Forelimb muscle (tissue), 1 donor: Measurements from ENCODE around the gene CELF2. TPM values are rescaled to one million over a fixed set of nuclear protein-coding genes. Genes with fewer than 3 reads are reported as not detected.

ENCODE experiments used
- DNase-seq: peaks from one replicate; pipeline ENCODE4 v3.0.0-alpha.2; 2013; ENCODE audit warnings: low read depth
- polyA plus RNA-seq: library from polyadenylated mRNA; unstranded; fragments of 120-200 nt; gene quantifications from one replicate; pipeline ENCODE4 v1.2.1, GENCODE V29; 2013; ENCODE audit not compliant: insufficient read length

CELF2 gene
- polyA plus RNA-seq, 1 donor, result 70.1 TPM

DNA sequence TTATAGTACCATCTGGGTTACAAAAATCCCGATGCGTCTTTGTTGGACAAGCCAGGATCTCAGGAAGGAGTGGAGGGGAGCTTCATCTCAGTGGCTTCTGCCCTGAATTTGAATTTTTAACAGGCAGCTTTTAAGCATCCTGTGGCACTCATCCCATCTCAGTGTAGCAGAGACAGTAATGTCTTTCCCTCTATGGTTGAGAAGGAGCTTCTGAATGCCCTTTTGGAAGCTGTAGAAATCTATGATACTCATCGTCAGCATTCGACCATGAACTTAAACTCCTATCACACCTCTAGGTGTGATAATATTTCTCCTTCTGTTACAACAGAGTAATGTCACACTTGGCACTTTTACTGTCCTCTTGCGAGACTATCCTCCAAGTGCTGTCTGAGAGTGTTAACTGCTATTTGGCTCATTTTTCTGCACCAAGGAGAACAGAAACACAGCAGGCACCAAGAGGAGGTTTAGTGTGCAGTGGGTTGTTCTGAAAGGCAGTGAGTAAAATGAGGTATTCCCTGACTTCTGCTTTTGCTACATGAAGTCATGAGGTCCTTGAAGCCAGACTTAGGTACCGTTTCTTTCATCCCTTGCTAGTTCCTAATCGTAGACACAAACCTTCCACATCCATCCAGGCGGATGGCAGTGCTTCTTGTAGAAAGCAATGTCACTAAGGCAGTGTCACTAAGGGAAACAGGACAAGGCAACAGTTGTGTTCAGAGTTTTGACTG is 177.4 kb downstream of the CELF2 start:
- no peak for DNase-seq

DNA sequence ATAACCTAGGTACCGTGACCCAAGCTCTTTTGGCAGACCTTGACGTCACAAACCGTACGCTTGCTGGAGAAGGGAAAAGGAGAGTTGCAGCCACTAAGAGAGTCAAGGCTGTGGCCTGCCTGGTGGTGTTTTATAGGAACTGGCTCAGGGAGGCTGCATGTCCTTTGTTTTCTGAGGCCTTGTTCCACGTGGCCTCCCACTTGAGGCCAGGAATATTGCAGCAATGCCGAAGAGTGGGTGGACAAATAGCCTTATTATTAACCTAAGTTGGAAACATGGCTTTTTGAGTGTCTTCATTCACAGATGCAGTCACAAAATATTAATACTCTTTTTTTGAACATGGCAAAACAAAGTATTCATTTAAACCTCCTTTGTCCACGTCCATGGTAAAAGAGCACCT is 178.0 kb downstream of the CELF2 start:
- DNase-seq, result no peak

DNA sequence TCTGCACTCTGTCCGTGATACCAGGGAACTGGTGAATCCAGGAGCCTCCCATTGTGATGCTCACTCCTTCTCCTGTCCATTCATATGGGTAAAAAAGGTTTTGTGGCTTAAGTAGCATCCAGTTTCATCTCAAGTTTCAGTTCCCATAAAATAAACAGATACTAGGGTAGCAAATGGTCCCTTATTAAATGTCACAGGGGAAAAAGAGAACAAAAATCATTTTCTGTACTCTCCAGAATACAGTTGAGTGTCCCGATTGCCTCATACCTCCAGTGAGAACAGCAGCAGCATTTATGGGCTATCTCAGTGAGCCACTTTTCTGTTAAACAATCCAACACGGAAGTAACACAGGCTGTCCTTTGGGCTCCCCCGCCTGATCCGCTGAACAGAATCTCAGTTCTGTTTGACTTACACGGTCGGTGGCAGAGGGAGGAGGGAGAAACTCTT is 179.6 kb downstream of the CELF2 start:
- DNase-seq, result no peak

DNA sequence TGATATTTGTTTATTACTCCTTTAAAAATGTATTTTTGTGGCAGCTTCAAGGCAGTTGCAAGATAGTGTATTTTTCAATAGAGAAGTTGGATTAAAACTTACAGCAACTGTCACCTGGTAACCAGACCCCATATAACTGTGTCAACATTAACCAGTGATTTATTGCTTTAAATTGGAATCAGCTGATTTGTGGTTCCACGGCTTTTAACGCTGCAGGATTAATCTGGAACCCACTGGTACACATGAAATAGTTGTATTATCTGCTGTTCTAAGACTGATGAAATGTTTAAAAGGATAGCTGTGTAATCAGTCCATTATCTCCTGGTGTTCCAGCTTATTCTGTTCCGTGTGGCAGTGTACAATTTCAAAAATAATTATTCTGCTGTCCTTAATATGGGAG is 180.2 kb downstream of the CELF2 start:
- DNase-seq, result no peak

DNA sequence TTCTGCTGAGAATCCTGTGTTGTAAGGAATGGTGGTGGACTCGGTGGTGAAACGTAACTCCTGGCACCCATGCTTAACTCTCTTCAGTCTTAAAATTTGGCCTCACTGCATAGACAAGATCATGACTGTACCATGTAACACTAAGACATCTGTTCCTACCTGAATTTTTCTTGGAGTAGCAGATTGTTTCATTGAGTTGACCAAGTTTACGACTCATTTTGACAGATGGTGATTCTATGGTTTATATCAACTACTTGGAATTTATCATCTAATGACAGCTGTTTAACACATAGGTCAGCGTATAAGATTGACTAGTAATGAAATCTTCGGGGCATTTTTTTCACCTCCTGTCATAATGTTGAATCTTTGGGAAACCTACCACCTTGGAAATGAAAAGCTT is 184.2 kb downstream of the CELF2 start:
- DNase-seq, result no peak

DNA sequence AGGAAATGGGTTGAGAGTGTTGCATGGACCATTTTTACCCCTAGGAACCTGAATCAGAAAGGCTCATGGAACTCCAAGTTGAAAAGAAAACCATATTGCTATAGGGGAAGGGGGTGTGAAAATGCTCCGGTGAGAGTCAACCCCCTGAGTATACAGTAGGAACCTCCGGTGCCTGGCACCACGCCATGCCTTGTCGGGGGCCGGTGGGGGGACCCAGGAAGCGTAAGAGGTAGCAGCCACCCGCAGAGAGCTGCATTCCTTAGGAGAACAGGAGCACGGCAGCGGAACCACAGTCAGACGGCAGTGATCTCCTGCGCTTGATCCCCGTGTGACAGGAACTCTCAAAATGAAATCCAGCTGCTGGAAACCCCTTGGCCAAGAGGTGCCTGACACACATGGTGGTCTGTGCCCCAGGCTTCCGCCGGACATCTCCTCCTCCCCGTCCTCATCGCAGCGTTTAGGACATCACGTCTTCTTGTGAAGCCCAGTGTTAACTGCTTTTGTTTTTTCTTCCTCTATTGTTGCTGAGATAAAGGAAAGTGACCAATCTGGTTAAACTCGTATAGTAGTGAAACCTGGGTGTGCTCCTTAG is 186.8 kb downstream of the CELF2 start:
- no peak for DNase-seq

DNA sequence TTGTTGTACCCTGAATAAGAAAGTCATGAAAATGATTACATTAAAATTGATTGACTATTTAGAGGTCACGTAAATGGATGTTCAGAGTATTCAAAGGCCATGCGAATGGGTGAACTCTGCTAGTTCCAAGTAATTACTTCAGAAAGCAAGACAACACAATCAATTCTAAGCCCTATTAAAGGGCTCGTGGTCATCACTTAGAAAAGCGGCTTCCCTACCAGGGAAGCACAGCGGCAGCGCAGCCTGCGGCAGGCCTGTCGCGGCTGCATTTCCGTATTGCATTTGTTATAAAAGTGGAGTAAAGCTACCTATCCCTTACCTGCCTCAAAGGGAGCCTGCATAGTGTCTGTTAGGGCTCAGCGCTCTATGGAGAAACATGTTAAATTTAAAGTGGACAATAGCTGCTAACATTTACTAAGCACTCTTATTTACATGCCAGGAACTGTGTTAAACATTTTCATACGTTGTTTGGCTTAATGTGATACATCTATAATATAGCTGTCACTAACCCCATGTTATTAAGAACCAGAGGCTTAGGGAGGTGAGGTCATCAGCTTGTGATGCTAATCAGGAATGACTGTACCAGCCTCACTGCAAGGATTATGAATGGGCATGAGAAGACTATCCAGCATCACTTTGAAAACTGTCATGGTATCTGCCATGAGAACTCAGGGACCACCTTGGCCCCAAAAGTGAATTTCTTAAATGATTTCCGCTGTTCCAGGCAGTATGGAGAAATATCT is 187.5 kb downstream of the CELF2 start:
- DNase-seq, result no peak

DNA sequence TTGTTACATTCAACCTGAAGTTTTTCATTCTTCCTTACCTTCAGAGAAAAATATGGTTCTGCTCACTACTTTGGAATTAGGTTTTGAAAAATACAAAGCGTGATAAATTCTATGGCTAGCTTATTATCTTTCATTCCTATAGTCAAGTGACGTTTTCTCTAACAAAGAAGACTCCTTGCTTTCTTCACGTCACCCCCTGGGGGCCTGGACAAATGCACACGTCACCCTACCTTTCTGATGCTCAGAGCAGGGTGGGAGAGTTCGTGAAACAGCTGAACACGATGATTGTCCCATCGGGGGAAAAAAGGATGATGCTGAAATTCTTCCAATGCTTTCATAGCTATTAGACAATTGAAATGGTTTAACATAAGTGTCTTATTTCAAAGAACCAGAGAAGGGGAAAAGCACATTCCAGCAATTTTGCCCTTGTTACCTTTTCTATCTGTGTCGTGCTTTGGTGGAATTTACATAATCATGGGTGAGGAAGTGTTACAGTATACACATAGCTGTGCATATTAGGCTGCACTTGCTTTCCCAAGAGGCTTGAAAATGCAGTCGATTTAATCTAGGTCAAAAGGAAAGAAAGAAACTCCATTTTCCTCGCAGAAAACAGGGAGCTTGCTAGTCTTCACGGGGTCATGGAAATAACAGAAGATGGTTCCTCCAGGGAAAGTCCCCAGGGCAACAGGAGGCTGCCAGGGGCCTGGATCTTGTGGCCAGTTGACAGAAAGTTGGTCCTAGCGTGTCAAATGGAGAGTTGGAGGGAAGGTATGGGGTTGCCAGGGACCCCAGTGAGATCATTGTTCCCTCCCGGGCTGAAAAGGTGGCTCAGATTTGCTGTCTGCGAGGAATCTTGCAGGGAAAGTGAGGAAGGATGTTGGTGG is 189.2 kb downstream of the CELF2 start:
- DNase-seq, result no peak

DNA sequence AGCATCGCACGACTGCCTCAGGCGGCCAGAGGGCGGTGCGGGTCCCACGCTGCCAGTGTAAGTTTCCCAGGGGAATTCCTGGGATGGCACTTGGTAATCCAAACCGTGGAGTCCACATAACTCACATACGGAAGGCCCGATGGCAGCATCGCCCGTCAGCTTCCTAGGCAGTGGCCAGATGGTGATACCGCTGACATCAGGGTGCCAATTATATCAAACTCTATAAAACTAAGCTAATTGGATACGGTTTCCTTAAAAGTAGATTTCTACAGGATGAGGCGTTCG is 189.8 kb downstream of the CELF2 start:
- DNase-seq, result no peak

DNA sequence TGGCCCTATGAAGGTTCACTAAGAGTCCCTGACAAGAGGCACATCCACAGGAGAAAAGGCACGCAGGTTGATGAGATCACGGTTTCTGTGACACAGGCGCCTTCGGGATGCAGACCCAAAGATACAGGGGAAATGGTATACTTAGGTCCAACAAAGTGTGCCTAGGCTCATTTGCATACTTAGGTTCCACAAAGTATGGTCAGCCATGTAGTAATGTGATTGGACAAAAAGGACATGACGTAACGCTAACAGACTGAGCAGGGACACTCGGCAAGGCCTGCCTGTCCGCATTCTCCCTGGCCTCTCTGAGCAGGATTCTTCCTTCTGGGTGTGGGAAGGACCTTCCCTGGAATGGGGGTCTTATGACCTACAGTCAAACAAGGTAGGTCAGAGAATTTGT is 190.6 kb downstream of the CELF2 start:
- no peak for DNase-seq

DNA sequence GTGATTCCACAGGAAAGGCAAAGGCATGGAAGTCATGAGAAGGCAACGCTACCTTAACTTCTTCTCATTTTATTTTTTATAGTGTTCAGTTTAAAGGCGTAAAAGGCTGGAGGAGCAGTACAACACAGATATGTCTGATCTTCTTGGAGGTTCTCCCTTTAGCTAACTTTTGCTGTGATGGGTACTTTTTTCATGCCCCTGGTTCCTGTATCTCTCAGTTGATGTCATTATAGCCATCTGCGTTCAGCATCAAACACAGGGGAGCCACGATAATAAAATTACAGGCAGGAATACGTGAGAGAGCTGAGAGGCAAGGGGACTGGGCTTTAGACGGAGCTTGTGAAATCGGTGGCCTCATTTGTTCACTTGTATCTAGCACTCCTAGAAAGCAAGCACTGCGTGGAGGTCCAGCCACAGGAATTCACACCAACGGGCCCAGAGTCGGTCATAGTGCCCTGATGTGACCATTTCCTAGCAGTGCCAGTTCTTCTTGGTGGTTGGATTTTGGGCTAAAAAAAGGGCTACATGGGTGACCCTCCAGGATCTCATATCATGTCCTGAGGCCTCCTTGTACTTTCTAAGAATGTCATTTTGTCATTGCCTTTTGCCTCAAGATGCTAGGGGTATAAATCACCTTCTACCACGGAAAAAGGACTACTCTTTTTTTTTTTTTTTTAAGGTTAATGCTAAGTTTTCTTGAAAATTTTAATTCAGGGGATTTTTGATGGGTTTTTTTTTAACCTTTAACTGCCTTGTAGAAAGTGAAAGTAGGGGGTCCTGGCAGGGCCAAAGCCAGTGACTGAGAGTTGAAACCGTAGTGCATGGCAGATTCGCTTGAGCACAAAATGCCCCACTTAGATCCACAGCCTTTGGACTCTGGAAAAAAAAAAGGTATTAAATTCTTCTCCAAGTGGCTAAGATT is 191.5 kb downstream of the CELF2 start:
- DNase-seq, result no peak

DNA sequence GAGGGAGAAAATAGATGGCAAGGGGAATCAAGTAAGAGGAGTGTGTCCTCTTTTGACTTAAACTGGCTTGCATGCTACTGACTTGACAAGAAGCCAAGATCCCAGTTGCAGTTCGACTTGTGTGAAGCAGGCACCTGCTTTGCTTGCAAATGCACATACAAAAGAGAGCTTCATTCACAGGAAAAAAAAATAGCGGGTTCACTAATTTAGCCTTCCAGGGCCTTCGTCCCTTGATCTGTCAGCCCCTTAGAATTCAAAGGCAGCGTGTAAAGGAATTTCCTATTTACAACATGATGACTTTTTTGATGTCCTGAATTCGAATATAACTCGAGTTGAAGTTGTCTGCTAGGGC is 192.1 kb downstream of the CELF2 start:
- no peak for DNase-seq

DNA sequence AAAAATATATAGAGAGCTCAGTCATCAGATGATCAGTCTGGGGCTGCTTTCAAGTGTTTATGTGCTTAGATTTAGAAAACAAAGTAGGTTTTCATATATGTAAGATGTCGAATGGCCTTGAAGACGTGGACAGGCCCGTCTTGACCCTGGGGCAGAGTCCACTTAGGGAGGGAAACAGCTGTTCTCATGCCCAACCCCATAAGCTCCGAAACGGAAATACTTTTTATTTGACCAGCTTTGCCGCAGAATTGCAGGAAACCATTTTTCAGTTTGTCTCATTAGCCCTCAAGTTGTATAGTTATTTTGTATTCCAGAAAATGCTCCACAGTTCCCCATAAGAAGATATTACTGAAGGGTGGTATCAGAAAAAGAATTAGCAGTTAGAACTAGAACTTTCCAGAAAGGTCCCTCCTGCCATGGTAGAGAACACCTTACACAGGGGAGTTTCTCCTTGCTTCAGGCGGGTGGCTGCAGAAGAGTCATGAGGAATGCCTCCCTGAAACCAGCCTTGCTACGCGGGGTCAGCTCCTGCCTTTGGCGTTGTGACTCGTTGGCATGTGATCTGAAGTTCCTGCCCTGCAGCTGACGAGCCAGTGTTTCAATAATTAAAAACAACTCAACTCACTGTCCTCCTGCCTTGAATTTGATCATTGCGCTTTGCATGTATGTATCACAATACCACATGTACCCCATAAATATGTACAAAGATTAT is 192.7 kb downstream of the CELF2 start:
- DNase-seq, result no peak

DNA sequence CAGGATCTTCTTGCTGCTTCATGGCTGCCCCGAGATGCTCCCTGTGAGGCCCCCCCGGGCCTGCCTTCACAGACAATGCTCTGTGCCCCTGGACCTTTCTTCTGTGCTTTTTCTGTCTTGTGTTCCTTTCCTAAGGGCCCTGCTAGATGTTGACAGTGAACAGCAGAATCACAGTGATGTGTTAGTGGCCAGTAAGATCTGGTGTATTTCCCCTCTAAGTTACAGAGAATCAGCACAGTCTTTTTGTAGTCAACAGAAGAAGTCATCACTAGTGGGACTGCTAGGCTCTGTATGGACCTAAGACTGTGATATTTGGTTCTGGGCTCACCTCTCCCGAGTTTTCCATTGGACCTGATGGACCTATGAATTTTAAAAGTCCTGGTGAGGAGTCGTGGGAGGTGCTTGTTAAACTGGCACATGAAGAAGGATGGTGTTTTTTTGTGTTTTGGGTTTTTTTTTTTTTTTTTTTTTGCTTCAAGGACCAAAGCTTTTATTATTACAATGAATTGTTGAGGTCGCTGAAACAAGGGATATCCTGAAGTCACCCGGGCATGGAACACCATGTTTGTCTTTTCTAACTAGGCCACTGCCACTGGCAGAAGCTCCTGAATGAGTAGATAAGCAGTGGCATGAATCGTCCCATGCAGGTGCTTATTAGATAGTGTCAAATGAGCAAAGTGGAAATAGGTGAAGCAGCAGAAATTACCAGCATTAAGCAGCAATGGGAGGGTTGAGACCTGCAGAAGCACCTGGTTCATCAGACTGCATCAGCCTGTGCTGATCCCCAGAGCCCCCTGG is 194.8 kb downstream of the CELF2 start:
- DNase-seq, result no peak

DNA sequence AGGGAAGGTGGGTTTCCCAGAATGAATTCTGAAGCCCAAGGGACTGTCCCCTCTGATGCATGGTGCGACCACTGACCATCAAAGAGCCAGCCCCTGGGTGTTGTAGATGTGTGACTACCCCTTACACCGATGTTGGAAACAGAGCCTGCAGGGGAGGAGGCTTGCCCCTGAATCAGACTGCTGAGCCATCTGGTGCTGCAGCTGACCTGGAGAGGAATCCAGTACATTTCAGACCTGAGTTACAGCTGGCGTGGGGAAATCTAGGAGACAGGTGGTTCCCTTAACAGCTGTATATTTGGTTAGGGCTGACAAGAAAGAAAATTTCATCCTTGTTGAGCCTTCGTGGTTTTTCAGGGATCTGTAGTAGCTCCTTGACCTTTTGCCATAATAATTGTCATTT is 195.5 kb downstream of the CELF2 start:
- no peak for DNase-seq

DNA sequence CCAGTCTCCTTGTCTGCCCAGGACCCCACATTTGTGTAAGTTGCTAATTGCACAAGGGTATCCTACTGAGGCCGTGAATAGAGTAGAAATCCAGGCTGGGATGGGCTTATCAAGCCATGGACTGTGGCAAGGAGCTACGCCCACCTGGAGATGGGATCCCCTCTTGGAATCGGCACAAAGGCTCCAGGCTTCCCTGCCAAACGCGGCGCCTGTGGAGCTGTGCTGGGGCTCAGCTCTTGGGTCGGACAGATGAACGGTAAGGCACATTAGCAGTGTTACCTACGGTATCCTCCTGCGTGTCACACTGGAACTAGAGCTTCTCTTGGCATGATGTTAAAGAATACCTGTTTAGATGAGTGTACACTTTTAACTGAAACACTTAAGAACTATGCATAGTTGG is 196.7 kb downstream of the CELF2 start:
- no peak for DNase-seq

DNA sequence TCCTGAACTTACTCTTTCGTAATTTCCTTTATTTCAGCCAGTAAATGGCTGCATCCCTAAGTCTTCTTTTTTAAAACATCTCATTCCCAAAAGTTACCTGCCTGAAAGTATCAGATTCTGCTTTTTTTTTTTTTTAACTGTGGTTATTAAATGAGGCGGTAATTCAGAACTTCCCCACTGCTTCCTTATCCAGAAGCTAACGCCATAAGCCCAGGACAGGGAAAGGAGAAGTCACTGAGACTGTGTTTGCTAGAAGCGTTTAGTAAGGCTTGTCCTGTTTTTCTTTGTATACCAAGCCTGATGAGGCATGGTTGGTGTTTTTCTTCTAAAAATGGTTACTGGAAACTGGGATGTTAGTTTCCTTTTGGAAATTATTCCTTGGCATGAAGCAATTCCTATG is 197.8 kb downstream of the CELF2 start:
- no peak for DNase-seq

DNA sequence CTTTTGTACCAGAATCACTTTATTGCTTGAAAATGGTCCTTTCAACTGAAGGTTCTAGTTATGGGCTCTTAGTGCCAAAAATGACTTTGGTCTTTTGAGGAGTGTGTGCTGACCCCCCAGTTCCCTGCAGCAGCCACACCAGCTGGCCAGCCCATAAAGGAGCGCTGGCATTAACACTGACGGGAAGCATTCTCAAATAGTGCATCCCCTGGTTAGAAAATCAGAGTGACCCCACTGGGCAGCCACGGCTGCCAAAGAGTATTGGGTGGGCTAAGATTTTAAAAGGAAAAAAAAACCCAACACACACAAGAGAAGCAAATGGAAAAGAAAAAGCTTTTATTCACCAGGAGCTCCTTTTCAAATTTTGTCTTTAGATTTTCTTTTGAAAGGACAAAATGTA is 199.8 kb downstream of the CELF2 start:
- no peak for DNase-seq

DNA sequence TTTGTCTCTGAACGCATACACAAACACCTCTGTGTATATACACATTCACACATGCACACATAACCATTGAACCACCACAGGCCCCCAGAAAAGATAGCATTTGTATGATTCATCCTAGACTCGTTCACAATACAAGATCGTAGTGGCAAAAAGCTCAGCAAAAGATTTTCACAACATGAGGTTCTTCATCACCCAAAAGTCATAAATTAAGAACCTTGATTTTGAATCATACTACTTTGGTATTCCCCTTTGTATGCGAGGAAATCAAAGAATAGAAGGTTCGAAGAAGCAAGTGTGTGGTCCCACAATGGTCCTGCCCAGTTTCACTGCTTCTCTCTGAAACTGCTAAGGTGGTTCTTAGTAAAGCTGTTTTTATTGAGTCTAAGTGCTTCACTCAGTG is 200.7 kb downstream of the CELF2 start:
- no peak for DNase-seq

DNA sequence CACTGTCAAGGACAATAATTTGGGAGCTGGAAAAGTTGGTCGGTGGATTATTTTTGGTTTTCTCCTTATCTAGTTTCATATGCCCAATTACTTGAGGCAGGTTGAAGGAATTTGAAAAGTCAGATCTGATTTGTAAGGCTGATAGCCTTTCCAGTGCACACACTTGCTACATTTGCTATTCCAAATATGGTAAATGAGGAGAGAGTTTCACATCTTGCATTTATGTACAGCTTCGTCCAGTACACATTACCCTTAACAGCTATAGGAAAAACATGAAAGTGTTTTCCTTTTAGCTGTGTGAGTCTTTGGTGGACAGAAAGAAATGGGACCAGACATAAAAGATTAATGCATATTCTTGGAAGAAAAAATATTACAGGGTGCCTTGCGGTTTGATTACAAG is 201.8 kb downstream of the CELF2 start:
- no peak for DNase-seq
